GM06990 (cell line): ENCODE data around the gene HOXA3.

Source experiments
- DNase-seq: peaks from one replicate; pipeline ENCODE4 v3.0.0-alpha.2; 2011; ENCODE audit not compliant: insufficient read length; ENCODE audit errors: extremely low read depth
- H3K27me3 ChIP-seq: replicated peaks from 2 replicates; pipeline ENCODE4 v1.6.0; 2011; ENCODE audit warnings: low read length; ENCODE audit not compliant: control insufficient read depth, insufficient read depth
- H3K36me3 ChIP-seq: 2 replicates; pipeline ENCODE4 v1.5.1; 2011; ENCODE audit warnings: low read length; ENCODE audit not compliant: control insufficient read depth, insufficient read depth
- H3K4me3 ChIP-seq: replicated peaks from 2 replicates; pipeline ENCODE4 v1.5.1; 2011; ENCODE audit warnings: low read depth, mild to moderate bottlenecking, control low read depth, low read length
- CTCF ChIP-seq: IDR thresholded peaks from 2 replicates; pipeline ENCODE4 v1.5.1; 2011; ENCODE audit warnings: low read length, control low read depth, mild to moderate bottlenecking, inconsistent platforms; ENCODE audit not compliant: insufficient read depth, poor library complexity, severe bottlenecking

The HOXA3 gene

GRCh38 chr7:27065709-27066108 is 86.7 kb downstream of the HOXA3 start:
- Histone ChIP-seq H3K27me3 (no peaks in the 10 kb centered on the region), H3K36me3 (no peaks in the 10 kb centered on the region), H3K4me3 (no peak overlapping the region)
- TF ChIP-seq CTCF, result no peak
- no peak for DNase-seq

- Histone ChIP-seq H3K27me3 (no peaks in the 10 kb centered on the region), H3K36me3 (no peaks in the 10 kb centered on the region), H3K4me3 (no peak overlapping the region)
- no peak for TF ChIP-seq CTCF
- DNase-seq, result no peak
Measured at GRCh38 chr7:27064661-27065060, 87.7 kb downstream of the HOXA3 start.

GRCh38 chr7:27064159-27064558 is 88.2 kb downstream of the HOXA3 start:
- Histone ChIP-seq H3K27me3 (no peaks in the 10 kb centered on the region), H3K36me3 (no peaks in the 10 kb centered on the region), H3K4me3 (no peak overlapping the region)
- TF ChIP-seq CTCF, result no peak
- no peak for DNase-seq

- H3K27me3 ChIP-seq, result no peaks in the 10 kb centered on the region
- no peaks in the 10 kb centered on the region for H3K36me3 ChIP-seq
- TF ChIP-seq CTCF, result no peak
- H3K4me3 ChIP-seq, result no peak overlapping the region
- DNase-seq, result no peak
Measured at GRCh38 chr7:27062946-27063345, 89.4 kb downstream of the HOXA3 start.
